Forelimb muscle (tissue), 1 donor: Measurements from ENCODE around the gene C2orf80. TPM values are rescaled to one million over a fixed set of nuclear protein-coding genes. Genes with fewer than 3 reads are reported as not detected.
"Not testable (repeated sequence)": the region's sequence is repeated elsewhere in the genome, so short reads cannot be mapped to it uniquely, and the experiment has no call there.

ENCODE experiments used
- DNase-seq: peaks from one replicate; pipeline ENCODE4 v3.0.0-alpha.2; 2013; ENCODE audit warnings: low read depth
- polyA plus RNA-seq: library from polyadenylated mRNA; unstranded; fragments of 120-200 nt; gene quantifications from one replicate; pipeline ENCODE4 v1.2.1, GENCODE V29; 2013; ENCODE audit not compliant: insufficient read length

C2orf80 gene
- polyA plus RNA-seq, 1 donor: not detected

GRCh38 chr2:208135794-208136715, 53.8 kb downstream of the C2orf80 start:
- no peak for DNase-seq

- DNase-seq: no peak
Observed at GRCh38 chr2:208134928-208135586, 54.8 kb downstream of the C2orf80 start.

GRCh38 chr2:208130712-208131110, 59.1 kb downstream of the C2orf80 start:
- DNase-seq: no peak

- DNase-seq: no peak
Observed at GRCh38 chr2:208129744-208130711, 59.8 kb downstream of the C2orf80 start, which contains the start of gene CRYGC. TSS of gene CRYGC (minus strand) at chr2:208129828. CDS start at chr2:208129792, 36 bp downstream.

GRCh38 chr2:208128136-208128535, 61.7 kb downstream of the C2orf80 start:
- DNase-seq: no peak

- no peak for DNase-seq
Observed at GRCh38 chr2:208127090-208127489, 62.7 kb downstream of the C2orf80 start.

GRCh38 chr2:208125251-208125650, 64.6 kb downstream of the C2orf80 start:
- no peak for DNase-seq

- not testable (repeated sequence) for DNase-seq
Observed at GRCh38 chr2:208124013-208124715, 65.7 kb downstream of the C2orf80 start, which contains the start of gene CRYGD. TSS of gene CRYGD (minus strand) at chr2:208124524. CDS start at chr2:208124473, 51 bp downstream.

GRCh38 chr2:208122248-208122647, 67.6 kb downstream of the C2orf80 start:
- no peak for DNase-seq

GRCh38 chr2:208118918-208119317, 70.9 kb downstream of the C2orf80 start:
- no peak for DNase-seq

GRCh38 chr2:208117390-208117789, 72.4 kb downstream of the C2orf80 start:
- not testable (repeated sequence) for DNase-seq

Other genes starting within 250 kb of the C2orf80 start
- gene PLEKHM3, start 164.5 kb downstream of the C2orf80 start, polyA plus RNA-seq: 5.9 TPM
- not detected for gene CRYGD, start 65.5 kb downstream of the C2orf80 start, polyA plus RNA-seq
- not detected for gene CRYGC, start 60.2 kb downstream of the C2orf80 start, polyA plus RNA-seq
- not detected for gene CRYGB, start 43.9 kb downstream of the C2orf80 start, polyA plus RNA-seq
- not detected for gene CRYGA, start 26.4 kb downstream of the C2orf80 start, polyA plus RNA-seq
- gene IDH1, start 65.0 kb upstream of the C2orf80 start, polyA plus RNA-seq: 35.2 TPM
- 17.4 TPM for gene PIKFYVE, start 76.2 kb upstream of the C2orf80 start, polyA plus RNA-seq
- 0.10 TPM for gene PTH2R, start 216.8 kb upstream of the C2orf80 start, polyA plus RNA-seq